Endothelial cell (in vitro differentiated cells): ENCODE data around the gene UROD. TPM values are rescaled to one million over a fixed set of nuclear protein-coding genes. Genes with fewer than 3 reads are reported as not detected.

ENCODE experiments used
- DNase-seq: peaks from one replicate; pipeline ENCODE4 v3.0.0; 2021; ENCODE audit warnings: low spot score
- H3K27ac Mint-ChIP-seq: one replicate; pipeline ENCODE4 v1.8.0; 2021; ENCODE audit warnings: mixed read lengths, inconsistent platforms; ENCODE audit not compliant: unreplicated experiment
- H3K27me3 Mint-ChIP-seq: one replicate; pipeline ENCODE4 v1.8.0; 2021; ENCODE audit warnings: mild to moderate bottlenecking, moderate library complexity, mixed read lengths, inconsistent platforms; ENCODE audit not compliant: unreplicated experiment
- H3K36me3 Mint-ChIP-seq: one replicate; pipeline ENCODE4 v1.8.0; 2021; ENCODE audit warnings: mild to moderate bottlenecking, low read depth, mixed read lengths, inconsistent platforms; ENCODE audit not compliant: unreplicated experiment
- H3K4me1 Mint-ChIP-seq: one replicate; pipeline ENCODE4 v1.8.0; 2021; ENCODE audit warnings: mild to moderate bottlenecking, mixed read lengths, inconsistent platforms; ENCODE audit not compliant: unreplicated experiment
- H3K4me3 Mint-ChIP-seq: one replicate; pipeline ENCODE4 v1.8.0; 2021; ENCODE audit warnings: mild to moderate bottlenecking, mixed read lengths, inconsistent platforms; ENCODE audit not compliant: unreplicated experiment
- H3K9me3 Mint-ChIP-seq: one replicate; pipeline ENCODE4 v1.8.0; 2021; ENCODE audit warnings: mixed read lengths, inconsistent platforms; ENCODE audit not compliant: unreplicated experiment
- total RNA-seq: library from RNA; stranded (reverse); fragmentation: NEBNext Ultra II Directional; extraction: Animal tissue kit (Norgen Biotek cat#: 25700); gene quantifications from one replicate; pipeline ENCODE4 v1.2.1, GENCODE V29; 2021; ENCODE audit not compliant: unreplicated experiment
- TF ChIP-seq, protein P1 (sequence below): fragments of 200-600 bp; sonication (generic); IDR thresholded peaks from one replicate; pipeline ENCODE4 v1.5.0; 2021; ENCODE audit warnings: antibody characterized with exemption; ENCODE audit not compliant: unreplicated experiment

UROD gene
- total RNA-seq, 1 donor from 2014 or later = 151 TPM

DNA sequence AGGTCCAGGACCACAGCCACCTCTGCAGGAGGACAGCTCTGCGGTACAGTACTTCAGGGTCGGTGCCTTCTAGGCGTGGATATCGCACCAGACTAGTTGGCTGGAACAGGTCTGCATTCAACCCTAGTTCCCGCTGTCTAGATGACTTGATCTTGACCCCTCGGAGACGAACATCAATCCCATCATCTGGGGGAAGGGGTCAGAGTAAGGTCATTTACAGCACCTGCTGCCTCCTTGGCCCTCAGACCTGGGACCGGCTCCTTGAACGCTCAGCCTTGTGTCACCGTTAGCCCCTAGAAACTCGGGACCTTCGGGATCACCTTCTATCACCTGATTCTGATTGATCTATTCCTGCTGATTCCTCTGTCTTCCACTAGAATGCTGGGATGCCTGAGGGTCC is 3.5 kb upstream of the UROD start:
- Mint-ChIP-seq H3K36me3 (peaks cover 53% of the 10 kb centered on the region), H3K4me3 (peak overlapping the region; percentile 91), H3K4me1 (peaks cover 21% of the 10 kb centered on the region), H3K27ac (no peak overlapping the region), H3K9me3 (no peaks in the 10 kb centered on the region), H3K27me3 (peaks cover 23% of the 10 kb centered on the region)
- TF ChIP-seq, protein P1, sequence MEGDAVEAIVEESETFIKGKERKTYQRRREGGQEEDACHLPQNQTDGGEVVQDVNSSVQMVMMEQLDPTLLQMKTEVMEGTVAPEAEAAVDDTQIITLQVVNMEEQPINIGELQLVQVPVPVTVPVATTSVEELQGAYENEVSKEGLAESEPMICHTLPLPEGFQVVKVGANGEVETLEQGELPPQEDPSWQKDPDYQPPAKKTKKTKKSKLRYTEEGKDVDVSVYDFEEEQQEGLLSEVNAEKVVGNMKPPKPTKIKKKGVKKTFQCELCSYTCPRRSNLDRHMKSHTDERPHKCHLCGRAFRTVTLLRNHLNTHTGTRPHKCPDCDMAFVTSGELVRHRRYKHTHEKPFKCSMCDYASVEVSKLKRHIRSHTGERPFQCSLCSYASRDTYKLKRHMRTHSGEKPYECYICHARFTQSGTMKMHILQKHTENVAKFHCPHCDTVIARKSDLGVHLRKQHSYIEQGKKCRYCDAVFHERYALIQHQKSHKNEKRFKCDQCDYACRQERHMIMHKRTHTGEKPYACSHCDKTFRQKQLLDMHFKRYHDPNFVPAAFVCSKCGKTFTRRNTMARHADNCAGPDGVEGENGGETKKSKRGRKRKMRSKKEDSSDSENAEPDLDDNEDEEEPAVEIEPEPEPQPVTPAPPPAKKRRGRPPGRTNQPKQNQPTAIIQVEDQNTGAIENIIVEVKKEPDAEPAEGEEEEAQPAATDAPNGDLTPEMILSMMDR = no peak
- no peak for DNase-seq

DNA sequence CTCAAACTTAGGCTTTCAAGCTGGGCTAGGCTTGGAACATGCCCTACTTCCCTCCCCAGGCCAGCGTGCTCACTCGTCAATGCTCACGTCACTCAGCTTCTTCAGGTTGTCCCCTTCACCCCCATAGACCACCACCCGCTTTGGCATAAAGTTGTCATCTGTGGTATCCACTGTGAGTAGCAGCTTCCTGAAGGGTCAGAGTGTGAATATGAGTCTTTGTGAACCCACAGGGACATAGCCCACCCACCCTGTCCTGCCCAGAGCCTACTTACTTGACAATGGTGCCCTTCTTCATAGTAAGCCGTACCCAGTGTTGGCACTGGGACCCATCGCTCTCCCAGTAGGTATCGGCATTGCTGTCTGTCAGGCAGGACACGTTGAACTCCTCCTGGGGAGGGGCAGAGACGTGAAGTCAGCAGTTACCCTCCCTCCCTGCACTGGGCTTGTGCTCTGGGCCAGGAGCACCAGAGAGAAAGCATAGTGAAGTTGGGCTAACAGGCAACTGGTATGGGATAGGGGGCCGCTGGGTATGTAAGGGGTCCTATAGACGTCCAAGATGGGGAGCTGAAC is 2.7 kb upstream of the UROD start:
- DNase-seq = no peak
- H3K36me3 Mint-ChIP-seq = peaks cover 54% of the 10 kb centered on the region
- H3K27ac Mint-ChIP-seq = no peak overlapping the region
- TF ChIP-seq, protein P1 = no peak
- H3K9me3 Mint-ChIP-seq = no peaks in the 10 kb centered on the region
- H3K4me3 Mint-ChIP-seq = peak overlapping the region; percentile 91
- H3K4me1 Mint-ChIP-seq = peaks cover 29% of the 10 kb centered on the region
- H3K27me3 Mint-ChIP-seq = peaks cover 23% of the 10 kb centered on the region

DNA sequence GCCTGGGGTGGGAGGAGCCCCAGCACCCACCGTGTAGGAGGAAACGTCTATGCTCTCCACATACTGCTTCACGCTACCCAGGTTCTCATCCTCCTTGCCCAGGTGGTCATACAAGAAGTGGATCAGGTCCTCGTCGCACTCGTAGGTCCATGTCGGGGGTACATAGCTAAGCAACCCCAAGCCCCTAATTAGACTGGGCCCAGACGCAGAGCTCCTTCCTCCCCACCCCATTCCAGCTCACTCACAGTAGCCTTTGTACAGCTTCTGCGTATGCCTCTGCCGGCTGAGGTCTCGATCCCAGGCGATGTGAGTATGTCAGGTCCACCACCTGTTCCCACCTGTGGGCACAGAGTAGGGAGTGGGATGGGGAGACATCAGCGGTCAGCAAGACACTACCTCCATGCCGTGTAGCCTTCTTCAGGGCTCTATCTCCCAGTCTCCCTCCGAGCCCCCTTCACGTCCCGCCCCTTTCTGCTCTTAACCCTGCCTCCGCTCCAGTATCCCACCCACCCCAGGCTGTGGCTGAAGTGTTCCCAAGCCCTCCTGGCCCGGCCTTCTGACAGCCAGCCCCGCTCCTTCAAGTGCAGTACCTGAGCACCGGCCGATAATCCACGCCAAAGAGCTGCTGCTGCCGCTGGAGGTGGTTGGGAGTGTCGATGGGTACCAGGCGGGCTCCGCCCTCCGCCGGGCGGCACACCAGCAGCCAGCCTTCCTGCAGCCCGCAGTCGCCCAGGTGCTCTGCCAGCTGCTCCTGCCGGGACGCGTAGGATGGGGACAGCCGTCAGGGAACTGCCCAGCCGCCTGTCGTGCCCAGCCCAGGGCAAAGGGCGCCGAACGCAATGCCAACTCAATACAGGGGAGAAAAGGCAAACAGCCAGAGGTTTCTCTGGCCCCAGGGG is 1.8 kb upstream of the UROD start:
- Mint-ChIP-seq H3K27me3 (peaks cover 18% of the 10 kb centered on the region), H3K27ac (no peak overlapping the region), H3K9me3 (no peaks in the 10 kb centered on the region), H3K4me1 (peaks cover 34% of the 10 kb centered on the region), H3K4me3 (peak overlapping the region; percentile 91), H3K36me3 (peaks cover 54% of the 10 kb centered on the region)
- DNase-seq = no peak
- TF ChIP-seq, protein P1 = no peak

DNA sequence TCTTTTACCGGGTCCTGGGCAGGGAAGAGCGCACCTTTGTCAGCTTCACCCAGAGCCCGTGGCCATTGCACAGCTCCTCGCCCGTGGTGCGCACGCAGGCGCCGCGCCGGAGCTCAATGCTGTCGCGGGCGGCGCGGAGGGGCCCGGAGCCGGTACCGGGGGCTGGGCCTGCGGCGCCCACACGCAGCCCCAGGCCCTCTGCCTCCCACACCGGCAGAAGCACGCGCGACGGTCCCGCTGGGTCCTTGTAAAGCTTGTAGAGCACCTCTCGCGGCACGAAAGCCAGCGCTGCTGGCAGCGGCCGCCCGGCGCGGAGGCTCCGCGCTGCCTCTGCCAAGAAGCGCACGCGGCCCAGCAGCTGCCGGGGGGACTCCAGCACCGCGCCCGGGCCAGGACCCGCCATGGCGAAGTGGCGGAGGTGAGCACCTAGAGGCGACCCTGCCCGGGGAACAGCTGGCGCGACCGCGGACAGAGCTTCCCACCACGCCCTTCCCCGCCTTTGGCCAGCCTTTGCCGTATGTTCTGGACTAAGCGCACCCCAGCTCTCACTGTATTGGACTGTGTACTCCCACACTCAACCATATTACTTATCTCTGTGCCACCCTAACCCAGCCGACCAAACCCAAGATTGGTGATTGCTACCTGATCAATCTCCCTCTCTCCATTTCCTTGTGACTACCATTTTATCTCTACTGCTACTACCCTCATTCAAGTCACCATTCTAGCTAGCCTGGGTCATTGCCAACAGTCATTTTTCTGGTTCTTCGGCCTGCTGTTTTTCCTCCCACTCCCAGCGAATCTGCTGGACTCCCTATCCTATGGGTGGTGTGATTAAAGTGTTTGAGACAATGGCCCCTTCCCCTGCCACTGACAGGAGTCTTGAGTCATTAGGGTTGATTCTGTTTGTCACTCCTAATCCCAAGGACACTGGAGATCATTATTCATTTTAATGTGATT is 921 bp upstream of the UROD start, which contains the start of gene HECTD3:
TSS of gene HECTD3 (minus strand) at position 470 of the 957 bp plus-strand sequence. CDS start at position 403, 67 bp downstream.
- Mint-ChIP-seq H3K4me3 (peak within 1 kb of the TSS; percentile 92), H3K4me1 (peaks cover 34% of the 10 kb centered on the region), H3K27ac (peak within 1 kb of the TSS; percentile 89), H3K9me3 (no peaks in the 10 kb centered on the region), H3K36me3 (peaks cover 51% of the 10 kb centered on the region), H3K27me3 (peaks cover 17% of the 10 kb centered on the region)
- DNase-seq = peak; percentile 56
- TF ChIP-seq, protein P1 = no peak
